ENCODE results near the gene SLC24A2.

SLC24A2 gene

DNA sequence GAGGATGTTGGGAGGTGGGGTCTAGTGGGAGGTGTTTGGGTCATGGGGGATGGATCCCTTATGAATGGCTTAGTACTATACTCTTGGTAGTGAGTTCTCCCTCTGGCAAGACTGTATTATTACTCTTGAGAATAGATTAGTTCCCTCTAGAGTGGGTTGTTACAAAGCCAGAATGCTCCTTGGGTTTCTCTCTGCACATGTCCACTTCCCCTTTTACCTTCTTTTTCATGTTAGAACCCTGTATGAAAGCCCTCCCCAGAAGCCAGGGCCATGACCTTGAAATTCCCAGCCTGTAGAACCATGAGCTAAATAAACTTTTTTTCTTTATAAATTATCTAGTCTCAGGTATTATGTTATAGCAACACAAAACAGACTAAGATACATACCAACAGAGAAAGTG is 31.1 kb downstream of the SLC24A2 start:
- peak; percentile 6 to 9 for DNase-seq

DNA sequence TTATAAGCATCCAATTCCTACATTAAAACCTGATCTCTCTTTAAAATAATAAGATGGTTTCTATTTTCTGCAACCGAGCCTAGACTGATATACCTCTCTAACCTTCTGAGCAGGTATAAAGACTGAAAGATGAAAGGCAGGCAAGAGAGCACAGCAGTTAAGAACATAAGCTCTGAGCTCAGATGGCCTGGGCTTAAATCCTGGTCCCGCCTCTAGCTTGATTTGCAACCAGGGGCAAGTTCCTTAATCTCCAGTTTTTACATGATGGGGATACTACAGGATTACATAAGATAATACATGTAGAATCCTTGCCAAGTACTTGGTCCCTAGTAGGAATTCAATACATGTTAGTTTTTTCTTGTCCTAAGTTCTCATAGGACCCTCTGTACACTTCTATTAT is 33.9 kb downstream of the SLC24A2 start:
- no peak for DNase-seq

DNA sequence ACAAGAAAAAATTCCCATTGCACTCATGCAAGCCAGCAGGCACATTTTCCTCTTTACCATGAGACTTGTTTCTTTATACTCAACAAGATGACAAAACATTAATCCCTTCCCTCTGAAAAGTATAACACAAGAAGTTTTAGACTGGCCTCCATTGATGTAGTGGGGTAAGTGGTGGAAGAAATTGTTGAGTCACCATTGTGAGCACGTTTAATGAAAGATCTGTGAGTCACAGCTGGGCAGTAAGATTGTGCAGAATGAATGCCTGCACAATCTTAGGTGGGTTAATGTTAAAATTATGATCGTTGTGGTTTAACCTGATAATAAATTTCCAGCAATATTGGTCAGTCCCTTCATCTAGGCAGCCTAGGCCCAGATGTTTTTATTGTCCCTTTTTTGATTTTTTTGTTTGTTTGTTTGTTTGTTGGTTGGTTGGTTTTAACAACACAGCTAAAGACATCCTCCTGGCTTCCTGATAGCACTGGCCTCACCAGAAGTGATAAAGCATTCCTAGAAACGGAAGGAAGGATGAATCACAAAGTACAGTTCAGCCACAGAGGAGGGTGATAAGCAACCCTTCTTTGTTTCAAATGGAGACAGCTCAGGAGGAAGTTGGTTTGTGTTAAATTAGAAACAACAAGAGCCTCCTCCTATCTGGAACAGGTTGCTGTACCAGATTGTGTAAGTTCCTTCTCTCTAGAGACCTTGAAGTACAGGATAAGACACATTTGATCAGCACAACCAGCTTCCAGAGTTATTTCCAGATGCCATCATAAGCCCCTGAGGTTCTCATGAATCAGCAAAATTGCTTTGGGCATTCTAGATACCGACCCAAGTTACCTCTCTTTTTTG is 40.3 kb downstream of the SLC24A2 start:
- peak; percentile 74 to 84 for DNase-seq

DNA sequence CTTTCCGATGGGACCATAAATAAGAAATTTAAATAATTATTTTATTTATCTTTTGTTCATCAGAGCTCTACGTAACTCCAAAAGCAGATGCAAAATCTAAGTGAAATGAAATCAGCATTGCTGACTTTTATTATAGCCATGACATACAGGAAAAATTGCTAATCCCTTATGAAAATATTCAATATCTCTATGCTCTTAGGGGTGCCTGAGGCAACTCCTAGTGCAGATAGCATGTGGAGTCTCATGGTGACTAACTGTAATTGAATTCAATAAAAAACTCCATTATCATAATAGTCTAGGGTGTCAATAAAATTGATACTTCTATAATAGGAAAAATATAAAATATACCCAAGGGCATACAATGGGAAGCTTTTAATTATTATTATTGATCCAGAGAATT is 42.6 kb downstream of the SLC24A2 start:
- no peak for DNase-seq

DNA sequence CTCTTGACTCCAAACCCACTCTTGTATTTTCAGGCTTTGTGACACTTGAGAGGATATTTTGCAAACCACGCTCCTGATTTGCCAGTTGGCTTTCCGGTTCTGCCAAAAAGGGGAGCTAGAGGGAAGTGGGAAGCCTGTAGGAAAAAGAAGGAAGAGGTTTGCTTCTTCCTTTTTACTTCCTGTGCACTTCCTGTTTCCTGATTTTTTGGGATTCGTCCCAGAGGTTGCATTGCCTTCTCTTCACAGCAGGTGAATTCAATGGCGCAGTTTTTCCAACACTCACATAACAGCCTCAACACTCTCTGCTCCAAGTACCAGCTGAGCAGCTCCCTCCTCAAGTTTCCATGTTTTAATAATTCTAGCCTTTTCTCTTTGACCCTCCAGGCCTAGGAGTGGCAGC is 47.7 kb downstream of the SLC24A2 start:
- DNase-seq = no peak
